GM18951 (cell line): ENCODE data around the gene TOMM40L.

ENCODE experiments used
- POLR2A ChIP-seq: IDR thresholded peaks from 4 replicates; pipeline ENCODE4 v1.6.1; 2011; ENCODE audit warnings: mild to moderate bottlenecking; ENCODE audit not compliant: insufficient read length, insufficient read depth; ENCODE audit errors: extremely low read depth
- in situ Hi-C: fragments of 300-500 bp; cut with MboI; formaldehyde crosslinking; loops from one replicate; pipeline ENCODE4 v1.12.0; 2022; ENCODE audit warnings: low sequenced_read_pairs, mixed read lengths, inconsistent platforms; ENCODE audit not compliant: unreplicated experiment

TOMM40L gene

DNA sequence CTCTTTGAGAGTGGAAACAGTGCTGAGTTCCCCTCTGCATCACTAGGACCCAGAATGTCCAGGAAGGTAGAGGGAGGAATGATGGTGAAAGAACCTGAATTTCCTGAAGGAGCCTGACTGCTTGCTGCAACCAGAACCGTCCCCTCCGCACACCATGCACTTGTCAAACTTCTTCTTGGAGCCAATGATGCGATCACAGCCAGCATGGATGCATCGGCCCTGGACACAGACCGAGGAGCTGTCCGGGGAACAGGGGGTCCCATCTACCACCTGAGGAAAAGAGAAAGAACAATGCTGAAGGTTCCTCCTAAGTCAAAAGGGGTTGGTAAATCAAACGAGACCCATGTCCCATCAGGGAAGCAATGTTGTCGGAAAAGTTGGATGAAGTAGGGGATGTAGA is 33.9 kb upstream of the TOMM40L start:
- no peak for TF ChIP-seq POLR2A
- in situ Hi-C loops: no loop called here

DNA sequence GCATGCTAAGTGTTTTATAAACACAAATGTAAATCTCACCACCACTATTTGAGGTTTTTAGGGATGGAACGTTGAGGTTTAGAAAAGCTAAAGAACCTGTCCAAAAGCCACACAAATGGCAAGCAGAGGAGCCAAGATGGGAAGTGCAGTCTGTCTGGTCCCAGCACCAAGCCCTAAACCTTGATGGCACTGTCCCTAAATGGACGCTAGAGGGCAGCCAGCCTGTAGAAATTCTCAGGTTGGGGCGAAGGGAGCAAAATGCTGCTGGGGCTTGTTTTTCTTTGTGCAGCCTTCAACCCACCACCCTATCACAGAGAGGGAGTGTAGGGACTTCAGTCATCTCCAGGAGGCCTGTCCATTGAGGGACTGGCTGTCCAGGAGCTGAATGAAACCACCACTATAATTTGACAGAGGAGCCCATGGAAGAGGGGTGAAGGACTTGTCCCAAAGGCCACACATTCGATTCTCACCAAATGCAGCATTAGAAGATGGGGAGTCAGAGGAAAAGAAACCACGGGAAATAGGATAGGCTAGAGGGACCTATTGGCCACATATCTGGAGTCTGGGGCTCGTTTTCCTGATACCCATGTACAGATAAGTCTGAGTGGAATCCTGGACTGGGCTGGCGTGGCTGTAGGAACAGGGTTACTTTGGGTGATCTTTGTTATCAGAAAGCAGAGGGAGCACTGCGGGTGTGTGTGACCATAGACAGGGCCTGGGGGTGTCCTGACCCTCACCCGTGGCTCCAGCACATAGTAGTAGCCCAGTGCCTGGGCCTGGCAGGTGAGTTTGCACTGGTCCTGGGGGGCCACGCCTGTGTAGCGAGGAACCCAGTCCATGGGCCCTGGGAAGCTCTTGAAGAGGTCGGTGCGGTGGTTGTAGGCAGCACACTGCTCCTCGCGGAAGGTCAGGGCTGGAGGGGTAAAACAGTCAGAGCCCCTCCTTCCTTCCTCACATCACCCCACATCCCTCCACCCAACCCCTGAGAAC is 33.1 kb upstream of the TOMM40L start:
- TF ChIP-seq POLR2A: no peak
- in situ Hi-C loops: no loop called here

DNA sequence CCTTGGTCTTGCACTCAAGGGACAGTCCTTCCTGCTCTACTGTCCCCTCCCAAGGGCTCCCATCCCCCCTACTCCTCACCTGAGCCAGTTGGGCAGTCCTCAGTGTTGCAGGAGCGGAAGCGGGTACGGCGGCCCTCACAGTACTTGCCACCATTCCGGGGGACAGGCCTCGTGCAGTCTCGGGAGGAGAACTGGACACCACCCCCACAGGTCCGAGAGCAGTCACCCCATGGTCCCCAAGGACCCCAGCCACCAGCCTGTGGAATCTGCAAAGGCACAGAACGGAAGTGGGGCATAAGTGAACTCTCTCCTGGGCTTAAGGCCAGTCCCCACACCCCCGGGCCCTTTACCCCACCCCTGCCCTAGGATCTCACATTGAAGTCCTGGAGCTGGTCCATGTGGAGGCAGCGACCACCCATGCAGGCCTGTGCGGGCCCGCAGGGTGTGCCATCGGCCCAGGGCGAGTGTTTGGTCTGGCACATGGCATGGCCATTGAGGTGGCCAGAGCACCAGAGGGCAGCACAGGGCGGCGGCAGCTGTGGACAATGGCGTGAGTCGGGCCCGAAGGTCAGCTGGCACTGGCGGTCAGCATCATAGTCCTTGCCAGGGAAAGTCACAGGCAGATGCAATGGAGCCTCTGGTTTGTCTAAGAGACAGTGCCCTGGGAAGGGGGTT is 32.2 kb upstream of the TOMM40L start:
- no peak for TF ChIP-seq POLR2A
- in situ Hi-C loops: no loop called here

- TF ChIP-seq POLR2A: no peak
- in situ Hi-C loops: no loop called here
Observed at GRCh38 chr1:161195171-161195570, 30.7 kb upstream of the TOMM40L start.

- TF ChIP-seq POLR2A: no peak
- in situ Hi-C loops: no loop called here
Observed at GRCh38 chr1:161196111-161196510, 29.7 kb upstream of the TOMM40L start.

GRCh38 chr1:161196521-161197451 is 29.1 kb upstream of the TOMM40L start:
- TF ChIP-seq POLR2A: no peak
- in situ Hi-C loops: no loop called here

- TF ChIP-seq POLR2A: no peak
- in situ Hi-C loops: no loop called here
Observed at GRCh38 chr1:161197560-161198193, 28.2 kb upstream of the TOMM40L start.

DNA sequence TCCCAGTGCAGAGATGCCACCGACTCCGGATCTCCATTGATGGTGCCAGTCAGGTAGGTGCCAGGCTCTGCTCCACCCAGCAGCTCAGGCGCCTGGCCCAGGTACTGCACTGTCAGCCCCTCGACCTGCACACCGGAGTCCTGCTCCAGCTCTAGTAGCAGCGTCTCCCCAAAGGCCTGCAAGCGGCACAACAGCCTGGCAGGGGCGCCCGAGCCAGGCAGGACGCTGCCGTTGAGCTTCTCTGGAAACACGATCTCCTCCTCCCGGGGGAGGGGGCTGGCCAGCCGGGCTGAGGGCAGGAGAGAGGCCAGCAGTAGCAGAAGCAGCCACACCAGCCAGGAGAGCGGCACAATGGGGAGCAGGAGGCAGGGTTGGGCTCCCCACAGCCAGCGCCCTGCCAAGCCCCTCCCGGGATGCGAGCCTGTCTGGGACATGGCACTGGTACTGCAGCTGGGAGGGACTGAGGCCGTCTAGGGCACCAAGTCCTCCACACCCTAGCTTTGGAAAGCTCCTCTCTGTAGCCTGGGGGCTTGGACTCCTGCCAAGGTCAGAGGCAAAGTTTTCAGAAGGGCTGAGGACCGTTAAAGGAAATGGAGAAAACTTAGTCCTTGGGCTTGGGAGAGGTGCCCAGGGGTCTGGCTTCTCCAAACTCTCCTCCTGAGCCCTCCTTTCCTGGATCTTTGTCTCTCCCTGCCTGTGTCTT is 27.5 kb upstream of the TOMM40L start:
- in situ Hi-C loops: no loop called here

DNA sequence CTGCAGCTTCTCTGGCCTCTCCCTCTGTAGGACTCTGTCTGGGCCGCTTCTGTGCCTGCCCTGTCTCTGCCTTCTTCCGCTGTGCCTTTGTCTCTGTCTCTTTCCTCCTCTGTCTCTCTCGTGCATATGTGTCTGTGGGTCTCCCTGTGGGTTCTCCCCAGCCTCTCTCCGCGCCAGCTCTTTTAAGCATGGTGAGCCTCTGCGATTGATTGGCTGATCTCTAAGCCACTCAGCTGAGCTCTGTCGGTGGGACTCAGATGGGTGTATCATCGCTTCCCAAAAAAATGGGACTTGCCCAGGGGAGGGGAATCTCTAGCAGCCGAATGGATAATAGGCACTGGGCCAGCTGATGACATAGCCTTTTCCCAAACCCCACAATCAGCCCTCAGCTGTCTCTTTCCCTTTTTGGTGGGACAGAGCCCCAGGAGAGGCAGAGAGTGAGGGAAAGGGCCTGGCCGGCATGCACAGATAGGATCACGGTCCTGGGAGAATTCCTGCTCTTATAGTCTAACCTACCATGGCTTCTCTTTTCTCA is 26.9 kb upstream of the TOMM40L start, which contains the start of gene ADAMTS4:
Gene ADAMTS4, minus strand, starts transcription at position 158 of the 535 bp plus-strand sequence. CDS start 427 bp downstream, outside the sequence.
- no peak for TF ChIP-seq POLR2A
- in situ Hi-C loops: no loop called here

More for the DNA sequence above, 27.5 kb upstream of the TOMM40L start:
- no peak for TF ChIP-seq POLR2A

GRCh38 chr1:161199506-161200139 is 26.2 kb upstream of the TOMM40L start:
- in situ Hi-C loops: no loop called here
- TF ChIP-seq POLR2A: no peak

GRCh38 chr1:161200421-161200991 is 25.4 kb upstream of the TOMM40L start:
- no peak for TF ChIP-seq POLR2A
- in situ Hi-C loops: no loop called here
